Activated naive CD4-positive, alpha-beta T cell treated with anti-CD3 and anti-CD28 coated beads, Interleukin-2, amount 10 ng/mL, durations not matched to agents 7 days and 5 days (primary cell): Measurements from ENCODE around the gene MAPKAPK2.

Experiments
- CTCF ChIA-PET: fragments of 350-600 bp; sonication (Branson Sonifier 250); formaldehyde crosslinking; loops from one replicate; lab custom pipeline; 2021; ENCODE audit warnings: antibody characterized with exemption; lab: Charles Lee
- DNase-seq: peaks from one replicate; pipeline ENCODE4 v3.0.0-alpha.2; 2020
- H3K27ac Mint-ChIP-seq: one replicate; pipeline ENCODE4 v1.8.0; 2021; ENCODE audit warnings: mild to moderate bottlenecking, moderate library complexity, mixed read lengths
- H3K27me3 Mint-ChIP-seq: one replicate; pipeline ENCODE4 v1.8.0; 2021; ENCODE audit warnings: mild to moderate bottlenecking, mixed read lengths
- H3K36me3 Mint-ChIP-seq: one replicate; pipeline ENCODE4 v1.8.0; 2021; ENCODE audit warnings: mixed read lengths
- H3K4me1 Mint-ChIP-seq: one replicate; pipeline ENCODE4 v1.8.0; 2021; ENCODE audit warnings: mixed read lengths
- H3K4me3 Mint-ChIP-seq: one replicate; pipeline ENCODE4 v1.8.0; 2021; ENCODE audit warnings: mild to moderate bottlenecking, moderate library complexity, mixed read lengths
- H3K9me3 Mint-ChIP-seq: one replicate; pipeline ENCODE4 v1.8.0; 2021; ENCODE audit warnings: mixed read lengths

Gene MAPKAPK2

GRCh38 chr1:206680279-206680678 is 4.4 kb upstream of the MAPKAPK2 start:
- Mint-ChIP-seq H3K27me3 (peaks cover 34% of the 10 kb centered on the region), H3K4me1 (peaks cover 16% of the 10 kb centered on the region), H3K9me3 (no peaks in the 10 kb centered on the region), H3K36me3 (no peaks in the 10 kb centered on the region), H3K4me3 (no peak overlapping the region), H3K27ac (no peak overlapping the region)
- CTCF ChIA-PET = interaction anchor here (0.8 to 1.3 kb wide), 3 partner anchors 15 to 201 kb away, joined by 3 to 5 read pairs (median 3); partner anchors contain the start of gene DYRK3
- no peak for DNase-seq

- H3K4me1 Mint-ChIP-seq = peaks cover 19% of the 10 kb centered on the region
- no peak overlapping the region for H3K27ac Mint-ChIP-seq
- H3K9me3 Mint-ChIP-seq = no peaks in the 10 kb centered on the region
These were observed 3.3 kb upstream of the MAPKAPK2 start for GRCh38 chr1:206681359-206681758.

DNA sequence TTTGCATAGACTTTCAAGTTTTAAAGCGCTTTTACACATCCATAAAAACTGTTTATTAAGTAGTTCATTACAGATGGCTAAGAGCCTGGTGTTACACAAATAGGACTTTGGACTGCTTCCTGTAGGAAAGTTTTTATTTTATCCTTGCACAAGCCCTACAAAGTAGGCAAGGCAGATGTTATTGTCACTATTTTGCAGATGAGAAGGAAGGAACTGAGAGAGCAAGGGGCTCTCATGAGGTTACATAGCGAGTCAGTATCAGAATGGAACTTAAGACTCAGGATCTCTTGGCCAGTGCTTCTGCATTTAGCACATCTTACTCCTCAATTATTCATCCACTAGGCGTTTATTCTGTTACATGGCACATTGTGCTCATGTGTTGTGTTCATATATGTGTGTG is 2.6 kb upstream of the MAPKAPK2 start:
- H3K27me3 Mint-ChIP-seq = peaks cover 33% of the 10 kb centered on the region
- DNase-seq = no peak
- H3K4me1 Mint-ChIP-seq = peaks cover 27% of the 10 kb centered on the region
- H3K9me3 Mint-ChIP-seq = no peaks in the 10 kb centered on the region
- CTCF ChIA-PET = interaction anchor here (1.8 kb wide), 1 partner anchor 18 kb away, joined by 9 read pairs; no protein-coding TSS in a partner anchor
- H3K4me3 Mint-ChIP-seq = no peak overlapping the region
- peaks cover 3% of the 10 kb centered on the region for H3K36me3 Mint-ChIP-seq
- no peak overlapping the region for H3K27ac Mint-ChIP-seq

More at GRCh38 chr1:206681359-206681758, 3.3 kb upstream of the MAPKAPK2 start:
- Mint-ChIP-seq H3K27me3 (peaks cover 33% of the 10 kb centered on the region), H3K4me3 (no peak overlapping the region), H3K36me3 (peaks cover 2% of the 10 kb centered on the region)
- CTCF ChIA-PET = interaction anchor here (0.6 to 1.2 kb wide), 2 partner anchors 17 to 35 kb away, joined by 3 read pairs; no protein-coding TSS in a partner anchor
- no peak for DNase-seq

- H3K4me3 Mint-ChIP-seq = no peak overlapping the region
These were observed 1.4 kb upstream of the MAPKAPK2 start for GRCh38 chr1:206683313-206683712.

GRCh38 chr1:206684003-206684402 is 702 bp upstream of the MAPKAPK2 start:
- Mint-ChIP-seq H3K9me3 (no peaks in the 10 kb centered on the region), H3K27ac (no peak overlapping the region), H3K4me3 (peak overlapping the region; percentile 75), H3K27me3 (peaks cover 33% of the 10 kb centered on the region), H3K36me3 (peaks cover 3% of the 10 kb centered on the region), H3K4me1 (peaks cover 40% of the 10 kb centered on the region)
- CTCF ChIA-PET = interaction anchor here (1.3 to 1.8 kb wide), 3 partner anchors 17 to 41 kb away, joined by 3 to 9 read pairs (median 6); no protein-coding TSS in a partner anchor
- DNase-seq = no peak

More at GRCh38 chr1:206683313-206683712, 1.4 kb upstream of the MAPKAPK2 start:
- no peak for DNase-seq
- peaks cover 3% of the 10 kb centered on the region for H3K36me3 Mint-ChIP-seq
- no peak overlapping the region for H3K27ac Mint-ChIP-seq
- CTCF ChIA-PET = interaction anchor here (0.9 to 1.8 kb wide), 4 partner anchors 17 to 43 kb away, joined by 3 to 9 read pairs (median 4); no protein-coding TSS in a partner anchor
- H3K27me3 Mint-ChIP-seq = peaks cover 33% of the 10 kb centered on the region
- no peaks in the 10 kb centered on the region for H3K9me3 Mint-ChIP-seq
- peaks cover 39% of the 10 kb centered on the region for H3K4me1 Mint-ChIP-seq

DNA sequence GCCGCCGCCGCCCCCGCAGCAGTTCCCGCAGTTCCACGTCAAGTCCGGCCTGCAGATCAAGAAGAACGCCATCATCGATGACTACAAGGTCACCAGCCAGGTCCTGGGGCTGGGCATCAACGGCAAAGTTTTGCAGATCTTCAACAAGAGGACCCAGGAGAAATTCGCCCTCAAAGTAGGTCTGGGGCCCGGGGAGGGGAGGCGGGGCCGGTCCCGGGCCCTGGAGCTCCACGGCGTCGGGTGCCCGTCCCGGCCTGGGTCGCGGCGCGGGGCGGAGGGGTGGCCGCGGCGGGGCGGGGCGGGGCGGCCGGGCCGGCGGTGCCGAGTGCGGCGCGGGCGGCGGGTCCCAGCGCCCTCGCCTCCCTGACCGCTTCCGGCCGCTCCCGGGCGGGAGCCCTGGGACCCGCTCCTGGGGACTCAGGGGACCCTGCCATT is 646 bp downstream of the MAPKAPK2 start:
- H3K27me3 Mint-ChIP-seq = peaks cover 30% of the 10 kb centered on the region
- no peaks in the 10 kb centered on the region for H3K9me3 Mint-ChIP-seq
- peak; percentile 52 for DNase-seq
- H3K36me3 Mint-ChIP-seq = peaks cover 3% of the 10 kb centered on the region
- peak overlapping the region; percentile 99 for H3K4me3 Mint-ChIP-seq
- peak overlapping the region; percentile 99 for H3K27ac Mint-ChIP-seq
- peaks cover 35% of the 10 kb centered on the region for H3K4me1 Mint-ChIP-seq
- CTCF ChIA-PET = no interaction called here

DNA sequence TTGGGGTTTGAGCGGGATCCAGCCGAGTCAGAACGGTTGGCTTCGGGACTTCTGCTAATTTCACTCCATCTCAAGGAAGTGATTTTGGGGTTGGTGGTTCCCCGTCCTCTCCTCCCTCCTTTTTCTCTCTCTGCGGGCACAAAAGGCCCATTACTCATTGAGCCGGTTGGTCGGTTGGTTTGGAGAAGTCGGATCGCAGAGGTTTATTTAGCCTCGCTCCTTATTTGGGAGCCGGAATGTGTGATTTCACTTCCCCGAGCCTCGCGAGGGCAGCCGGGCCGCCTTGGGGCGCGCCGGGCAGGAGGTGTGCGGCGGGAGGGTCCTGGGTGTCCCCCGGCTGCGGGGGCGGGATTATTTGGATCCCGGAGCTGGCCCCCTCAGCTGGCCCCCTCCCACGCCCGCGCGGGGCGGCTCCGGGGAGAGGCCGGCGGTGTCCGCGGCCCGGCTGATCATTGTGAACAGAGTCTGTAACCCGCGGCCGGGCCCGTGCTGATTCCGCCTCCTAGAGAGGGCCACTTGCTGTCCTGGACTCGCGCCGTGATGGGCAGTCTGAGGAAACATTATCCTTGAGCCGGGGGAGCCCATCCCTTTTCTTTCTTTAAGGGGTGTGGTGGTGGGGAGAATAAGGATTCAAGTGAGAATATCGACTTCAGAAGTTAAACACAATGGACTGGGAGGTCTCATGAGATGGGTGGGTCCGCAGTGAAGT is 1.2 kb downstream of the MAPKAPK2 start:
- H3K4me3 Mint-ChIP-seq = peak overlapping the region; percentile 99
- peak overlapping the region; percentile 99 for H3K27ac Mint-ChIP-seq
- H3K4me1 Mint-ChIP-seq = peaks cover 33% of the 10 kb centered on the region
- peak; percentile 71 for DNase-seq
- peaks cover 30% of the 10 kb centered on the region for H3K27me3 Mint-ChIP-seq
- peaks cover 3% of the 10 kb centered on the region for H3K36me3 Mint-ChIP-seq
- CTCF ChIA-PET = interaction anchor here (0.7 to 1.0 kb wide), 2 partner anchors 10 to 18 kb away, joined by 3 read pairs; no protein-coding TSS in a partner anchor
- H3K9me3 Mint-ChIP-seq = no peaks in the 10 kb centered on the region

DNA sequence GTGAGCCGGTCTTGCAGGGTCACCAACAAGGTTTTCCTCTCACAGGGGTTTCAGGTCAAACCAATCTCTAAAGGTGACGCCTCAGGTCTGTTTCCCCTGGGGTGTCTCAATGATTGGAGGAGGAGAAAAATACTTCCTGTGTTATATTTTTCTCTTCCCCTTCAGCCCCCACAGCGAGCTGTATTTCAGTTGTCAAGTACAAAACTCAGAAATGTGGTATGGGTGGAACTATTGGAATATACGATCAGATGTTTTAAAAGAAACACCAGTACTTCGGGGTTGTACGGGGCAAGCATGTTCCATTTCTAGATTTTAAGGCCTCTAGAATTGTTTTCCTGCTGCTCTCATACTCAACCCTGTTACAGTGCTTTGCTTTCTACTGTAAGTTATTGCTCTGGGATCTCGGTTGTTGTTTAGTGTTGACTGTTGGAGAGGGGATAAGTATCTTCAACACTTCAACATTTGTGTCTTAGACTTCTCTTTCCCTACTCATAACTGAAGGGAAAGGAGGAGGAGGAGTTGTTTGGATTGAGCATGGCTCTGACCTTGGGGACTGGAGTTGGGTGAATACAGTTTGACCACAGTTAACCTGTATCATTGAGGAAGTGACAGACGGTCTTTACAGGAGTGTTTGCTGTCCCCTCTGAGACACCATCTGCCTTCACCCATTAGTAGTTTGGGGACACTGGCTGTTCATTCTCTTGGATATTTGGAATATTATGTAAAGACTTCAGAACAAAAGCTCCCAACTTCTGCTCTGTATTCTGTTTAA is 2.0 kb downstream of the MAPKAPK2 start:
- Mint-ChIP-seq H3K4me3 (peak overlapping the region; percentile 99), H3K27ac (peak overlapping the region; percentile 99), H3K9me3 (no peaks in the 10 kb centered on the region), H3K4me1 (peaks cover 33% of the 10 kb centered on the region), H3K36me3 (peaks cover 3% of the 10 kb centered on the region), H3K27me3 (peaks cover 25% of the 10 kb centered on the region)
- DNase-seq = peak; percentile 55
- CTCF ChIA-PET = interaction anchor here (0.7 to 1.8 kb wide), 3 partner anchors 10 to 17 kb away, joined by 3 to 4 read pairs (median 3); no protein-coding TSS in a partner anchor

GRCh38 chr1:206687251-206687914 is 2.7 kb downstream of the MAPKAPK2 start:
- no peak for DNase-seq
- Mint-ChIP-seq H3K27ac (peak overlapping the region; percentile 99), H3K27me3 (peaks cover 24% of the 10 kb centered on the region), H3K4me1 (peaks cover 33% of the 10 kb centered on the region), H3K4me3 (peak overlapping the region; percentile 99), H3K9me3 (no peaks in the 10 kb centered on the region), H3K36me3 (peaks cover 3% of the 10 kb centered on the region)
- CTCF ChIA-PET = interaction anchor here (1.0 to 1.8 kb wide), 3 partner anchors 9 to 136 kb away, joined by 3 to 4 read pairs (median 3); no protein-coding TSS in a partner anchor

DNA sequence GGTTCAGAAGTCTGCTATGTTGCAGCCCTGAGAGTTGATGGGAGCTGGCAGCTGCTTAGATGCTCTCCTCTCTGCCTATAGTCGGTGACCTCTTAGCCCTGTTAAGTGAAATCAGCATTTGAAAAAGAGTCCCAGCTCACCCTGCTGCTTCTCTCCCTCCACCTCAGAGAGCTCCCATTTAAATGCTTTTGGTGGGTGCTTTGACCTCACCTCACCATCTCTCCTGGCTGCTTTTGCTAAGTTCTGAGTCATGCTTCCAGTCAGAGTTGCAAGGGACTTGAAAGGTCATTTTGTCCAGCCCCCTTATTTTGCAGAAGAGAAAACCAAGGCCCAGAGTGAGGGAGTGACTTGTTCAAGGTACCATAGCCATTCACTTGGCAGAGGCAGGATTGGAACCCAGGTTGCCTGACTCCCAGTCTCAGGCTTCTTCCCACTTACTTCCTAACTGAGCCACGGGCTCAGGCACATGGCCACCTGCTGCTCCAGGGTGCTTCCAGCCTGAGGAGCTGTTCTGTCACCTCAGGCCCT is 3.3 kb downstream of the MAPKAPK2 start:
- no peaks in the 10 kb centered on the region for H3K9me3 Mint-ChIP-seq
- no peak overlapping the region for H3K4me3 Mint-ChIP-seq
- peaks cover 7% of the 10 kb centered on the region for H3K36me3 Mint-ChIP-seq
- no peak overlapping the region for H3K27ac Mint-ChIP-seq
- H3K27me3 Mint-ChIP-seq = peaks cover 18% of the 10 kb centered on the region
- CTCF ChIA-PET = interaction anchor here (1.0 to 2.2 kb wide), 6 partner anchors 9 to 136 kb away, joined by 3 to 12 read pairs (median 4); no protein-coding TSS in a partner anchor
- peaks cover 35% of the 10 kb centered on the region for H3K4me1 Mint-ChIP-seq
- no peak for DNase-seq

- Mint-ChIP-seq H3K36me3 (peaks cover 7% of the 10 kb centered on the region), H3K9me3 (no peaks in the 10 kb centered on the region), H3K4me3 (no peak overlapping the region), H3K27ac (no peak overlapping the region), H3K27me3 (no peaks in the 10 kb centered on the region), H3K4me1 (peaks cover 28% of the 10 kb centered on the region)
- CTCF ChIA-PET = interaction anchor here (1.0 to 2.1 kb wide), 3 partner anchors 17 to 222 kb away, joined by 4 to 10 read pairs (median 5); no protein-coding TSS in a partner anchor
- DNase-seq = no peak
These were observed 5.8 kb downstream of the MAPKAPK2 start for GRCh38 chr1:206690516-206690915.

DNA sequence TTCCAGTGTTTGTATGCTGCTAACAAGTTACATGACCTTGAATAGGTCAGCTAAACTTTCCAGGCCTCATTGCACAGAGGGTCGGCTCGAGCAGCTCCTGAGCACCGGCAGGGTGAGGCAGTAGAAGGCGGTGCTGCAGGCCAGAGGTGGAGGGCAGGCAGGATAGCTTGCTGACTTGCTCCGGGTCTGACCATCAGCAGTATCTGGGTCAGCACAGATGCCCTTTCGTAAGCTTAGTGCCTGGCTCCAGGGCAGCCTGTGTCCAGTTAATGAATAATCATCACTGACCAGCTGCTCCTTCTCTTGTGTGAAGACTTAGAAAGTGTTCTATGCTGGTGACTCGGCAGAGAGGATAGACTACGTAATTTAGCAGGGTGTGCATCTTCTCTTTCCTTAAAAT is 6.9 kb downstream of the MAPKAPK2 start:
- Mint-ChIP-seq H3K36me3 (peaks cover 9% of the 10 kb centered on the region), H3K4me1 (peaks cover 23% of the 10 kb centered on the region), H3K9me3 (no peaks in the 10 kb centered on the region), H3K27ac (no peak overlapping the region), H3K27me3 (no peaks in the 10 kb centered on the region), H3K4me3 (no peak overlapping the region)
- CTCF ChIA-PET = interaction anchor here (1.4 to 2.1 kb wide), 3 partner anchors 28 to 221 kb away, joined by 3 to 10 read pairs (median 5); no protein-coding TSS in a partner anchor
- no peak for DNase-seq

DNA sequence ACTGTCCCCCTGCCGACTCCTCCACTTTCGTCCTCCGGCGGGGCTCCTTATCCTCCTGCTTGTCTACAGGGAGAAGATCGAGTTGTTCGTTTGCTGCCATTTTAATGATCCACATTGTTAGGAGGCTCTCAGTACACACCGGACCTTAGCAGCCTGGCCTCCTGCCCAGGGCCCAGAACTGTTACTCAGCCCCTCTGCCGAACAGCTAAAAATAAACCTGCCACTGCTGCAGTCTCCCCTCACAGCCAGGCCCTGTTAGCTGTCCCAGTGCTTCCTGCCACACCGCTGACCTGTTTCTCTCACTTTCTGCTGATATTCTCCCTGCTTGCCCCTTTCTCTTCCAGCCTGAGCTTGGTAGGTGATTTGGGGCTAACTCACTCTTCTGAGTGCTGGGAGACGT is 8.3 kb downstream of the MAPKAPK2 start:
- no peak overlapping the region for H3K4me3 Mint-ChIP-seq
- no peak overlapping the region for H3K27ac Mint-ChIP-seq

More for the DNA sequence above, 8.3 kb downstream of the MAPKAPK2 start:
- peaks cover 8% of the 10 kb centered on the region for H3K4me1 Mint-ChIP-seq
- CTCF ChIA-PET = interaction anchor here (0.6 to 1.4 kb wide), 3 partner anchors 35 to 215 kb away, joined by 3 read pairs; no protein-coding TSS in a partner anchor
- peaks cover 18% of the 10 kb centered on the region for H3K36me3 Mint-ChIP-seq
- H3K9me3 Mint-ChIP-seq = no peaks in the 10 kb centered on the region
- no peaks in the 10 kb centered on the region for H3K27me3 Mint-ChIP-seq
- no peak for DNase-seq
